A549 treated with RU486 at 1 μM for 4 hours (cell line): ENCODE data around the gene CTAGE15. TPM values are rescaled to one million over a fixed set of nuclear protein-coding genes. Genes with fewer than 3 reads are reported as not detected.

Experiments used
- total RNA-seq: library from RNA; stranded (reverse); fragments of 200-300 nt; extraction: Qiagen RNA extraction; gene quantifications from 5 replicates; pipeline ENCODE4 v1.2.3, GENCODE V29; 2022; ENCODE audit warnings: low read depth

CTAGE15 gene
- total RNA-seq: not detected in 5 replicates

GRCh38 chr7:143571501-143571900 is at the start of gene CTAGE15:
CTAGE15 (plus strand) TSS chr7:143571801; CDS start chr7:143571818, 17 bp downstream.

GRCh38 chr7:143620646-143621045 is 49.0 kb downstream of the CTAGE15 start, which contains the start of gene TCAF2:
TCAF2 (plus strand) TSS chr7:143620974.

Other genes with a start within 250 kb of the CTAGE15 start
- gene FAM131B, start 209.1 kb upstream of the CTAGE15 start, total RNA-seq: 0.33 to 0.71 TPM (median 0.46 TPM) in 5 replicates
- gene ZYX, start 190.5 kb upstream of the CTAGE15 start, total RNA-seq: 142 to 207 TPM (median 178 TPM) in 5 replicates
- gene EPHA1, start 162.9 kb upstream of the CTAGE15 start, total RNA-seq: not detected in 5 replicates
- not detected in 5 replicates for gene TAS2R60, start 128.3 kb upstream of the CTAGE15 start, total RNA-seq
- not detected in 5 replicates for gene TAS2R41, start 93.9 kb upstream of the CTAGE15 start, total RNA-seq
- gene TCAF2, start 49.2 kb downstream of the CTAGE15 start, total RNA-seq: 0.29 to 0.36 TPM (median 0.32 TPM) in 5 replicates
- gene CTAGE6, start 185.9 kb downstream of the CTAGE15 start, total RNA-seq: not detected in 5 replicates